SKM-1 (cell line): ENCODE data around the gene NADK.
"Not testable (repeated sequence)": the region's sequence is repeated elsewhere in the genome, so short reads cannot be mapped to it uniquely, and the experiment has no call there.

ENCODE experiments used
- DNase-seq: peaks from one replicate; lab custom pipeline; 2025; ENCODE audit not compliant: unreplicated experiment; lab: John Stamatoyannopoulos, UW

Gene NADK

DNA sequence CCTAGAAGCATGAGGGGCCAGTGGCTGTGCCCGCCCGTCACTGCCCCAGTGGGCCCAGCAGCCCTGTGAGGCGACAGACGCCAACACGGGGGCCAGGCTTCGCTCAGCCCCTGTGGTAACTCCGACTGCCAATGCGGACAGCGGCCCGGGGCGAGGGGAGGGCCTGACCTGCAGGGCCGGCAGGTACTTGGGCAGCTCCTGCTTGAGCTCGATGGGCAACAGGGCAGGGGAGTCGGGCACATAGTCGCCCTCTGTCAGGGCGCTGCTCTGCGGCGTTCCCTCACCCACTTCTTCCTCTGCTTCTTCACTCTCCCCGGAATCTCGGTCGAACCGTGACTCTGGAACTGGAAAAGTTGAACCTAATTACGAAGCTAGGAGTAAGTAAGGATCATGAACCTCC, 71.0 kb downstream of the NADK start:
- DNase-seq = not testable (repeated sequence)

DNA sequence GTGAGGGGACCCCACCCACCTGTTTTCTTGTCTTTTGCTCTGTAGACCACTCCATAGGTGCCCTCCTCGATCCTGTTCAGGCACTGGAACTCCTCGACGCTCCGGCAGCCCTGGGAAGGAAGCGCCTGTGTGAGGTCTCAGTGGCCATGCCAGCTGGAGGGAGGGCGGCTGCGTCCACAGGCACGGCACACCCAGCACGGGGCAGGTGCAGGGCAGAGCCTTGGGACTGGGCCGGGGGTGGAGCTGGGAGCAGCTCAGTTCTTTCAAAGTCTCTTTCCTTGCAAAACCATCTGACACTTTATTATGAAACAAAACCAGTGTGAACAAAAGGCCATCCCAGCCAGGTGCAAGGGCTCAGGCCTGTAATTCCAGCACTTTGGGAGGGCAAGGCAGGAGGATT, 72.6 kb downstream of the NADK start:
- not testable (repeated sequence) for DNase-seq

DNA sequence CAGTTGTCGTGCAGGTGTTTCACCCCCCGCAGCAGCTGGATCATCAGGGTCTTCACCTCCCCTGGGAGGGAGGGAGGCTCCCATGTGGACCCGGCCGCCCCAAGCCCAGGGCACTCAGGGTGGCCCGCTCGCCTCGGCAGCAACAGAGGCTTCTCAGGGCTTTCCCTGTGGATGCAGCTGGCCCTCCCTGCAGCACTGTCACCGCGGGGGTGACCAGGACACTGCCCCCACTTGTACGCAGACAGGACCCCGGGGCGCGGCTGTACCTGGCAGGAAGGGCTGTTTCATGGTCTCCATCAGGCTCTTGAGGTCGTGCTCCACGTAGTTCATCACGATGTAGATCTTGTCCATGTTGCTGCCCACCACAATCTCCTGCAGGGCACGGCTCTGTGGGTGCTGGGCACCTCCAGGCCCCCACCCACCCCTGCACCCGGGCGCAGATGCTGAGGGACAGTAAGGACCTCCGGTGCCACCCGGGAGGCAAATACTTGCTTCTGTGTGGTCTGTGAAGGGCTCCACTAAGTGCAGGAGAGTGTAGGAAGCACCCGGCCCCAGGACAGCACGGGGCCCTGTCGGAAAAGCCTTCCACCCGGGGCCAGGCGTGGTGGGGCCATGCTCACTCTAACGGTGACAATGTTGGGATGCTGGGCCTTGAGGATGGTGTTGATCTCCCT, 73.8 kb downstream of the NADK start:
- not testable (repeated sequence) for DNase-seq

DNA sequence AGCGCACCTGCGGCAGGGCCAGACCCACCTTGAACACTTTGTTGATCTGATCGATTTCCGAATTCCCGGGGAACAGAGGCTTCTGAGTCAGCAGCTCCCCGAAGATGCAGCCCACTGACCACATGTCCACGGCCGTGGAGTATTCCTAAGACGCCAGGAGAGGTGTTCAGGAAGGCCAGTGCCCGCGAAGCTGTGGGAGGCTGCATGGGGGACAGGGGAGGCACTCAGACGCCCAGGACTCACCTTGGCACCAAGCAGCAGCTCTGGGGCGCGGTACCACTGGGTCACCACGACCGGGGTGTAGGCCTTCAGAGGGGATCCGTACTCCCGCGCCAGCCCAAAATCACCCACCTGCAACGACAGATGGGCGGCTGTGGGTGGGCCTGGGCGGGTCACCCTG, 74.5 kb downstream of the NADK start:
- DNase-seq = no peak

DNA sequence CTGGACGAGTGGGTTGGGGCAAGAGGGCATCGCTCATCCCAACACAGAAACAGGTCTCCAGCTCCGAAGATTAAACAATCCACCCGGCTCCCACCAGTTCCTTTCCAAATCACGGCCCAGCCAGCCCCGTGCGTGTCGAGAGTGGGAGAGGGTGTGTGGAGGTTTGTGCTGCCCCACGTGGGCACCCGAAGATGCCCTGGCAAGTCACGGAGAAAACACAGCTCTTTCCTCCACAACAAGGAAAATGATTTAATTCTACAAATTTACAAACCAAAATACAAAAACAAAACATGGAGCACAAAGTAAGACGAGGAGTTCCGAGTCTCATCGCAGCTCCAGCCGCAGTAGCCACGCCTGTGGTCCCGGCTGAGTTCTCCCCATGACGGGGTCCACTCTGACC, 75.8 kb downstream of the NADK start:
- DNase-seq = not testable (repeated sequence)
